ENCODE measurements around the gene ANKRD28. TPM values are rescaled to one million over a fixed set of nuclear protein-coding genes. Genes with fewer than 3 reads are reported as not detected.

The ANKRD28 gene
- total and polyA plus RNA-seq, 2 of the 8 experiments (the other 6 are each of a cell fraction or from before 2014, with no cell fraction given) = 39.1 to 61.7 TPM

- Histone ChIP-seq H2BK20ac (ENCODE audit: low read length) (no peak overlapping the region), H3K23ac (ENCODE audit: insufficient read length) (no peak overlapping the region), H3K27ac (ENCODE audit: low read depth, low read length) (no peak overlapping the region), H2BK12ac (ENCODE audit: low read depth, low read length) (no peak overlapping the region), H4K5ac (ENCODE audit: insufficient read length, low read depth, low read length) (no peak overlapping the region), H2BK120ac (replicated peaks; ENCODE audit: low read depth, low read length) (no peak overlapping the region), H2AFZ (ENCODE audit: low read length) (no peak overlapping the region), H3K9me3 (ENCODE audit: insufficient read depth in 2 of 2, low read depth in 1 of 2, low read length in 1 of 2) (peaks cover 9 to 12% of the 10 kb centered on the region in 2 experiments; a peak in 3 of 4 replicates), H3K14ac (ENCODE audit: insufficient read length) (no peak overlapping the region), H3K56ac (replicated peaks; ENCODE audit: insufficient read length, low read depth, low read length) (no peak overlapping the region), H3K4ac (replicated peaks; ENCODE audit: insufficient read length, low read depth, low read length) (no peak overlapping the region), H4K8ac (ENCODE audit: extremely low read depth, insufficient read depth, low read length) (no peak overlapping the region), H3K4me3 (ENCODE audit: extremely low read depth in 1 of 4, insufficient read depth in 2 of 4, low read depth in 3 of 4, low read length in 4 of 4) (no peak overlapping the region), H3K36me3 (ENCODE audit: control insufficient read depth in 2 of 4, insufficient read depth in 4 of 4, low read length in 3 of 4) (no peaks in the 10 kb centered on the region), H3K4me2 (ENCODE audit: insufficient read depth in 1 of 2, low read depth in 2 of 2, low read length in 2 of 2) (no peak overlapping the region), H2BK15ac (ENCODE audit: low read length) (no peak overlapping the region), H4K20me1 (replicated peaks in 1 of 2; ENCODE audit: control insufficient read depth in 1 of 2, insufficient read depth in 2 of 2, low read length in 2 of 2) (no peaks in the 10 kb centered on the region), H3K27me3 (replicated peaks in 1 of 4; ENCODE audit: control insufficient read depth in 3 of 4, extremely low read depth in 1 of 4, insufficient read depth in 3 of 4, low read length in 3 of 4) (no peaks in the 10 kb centered on the region), H3K9ac (replicated peaks in 1 of 4; ENCODE audit: extremely low read depth in 1 of 4, low read depth in 3 of 4, low read length in 3 of 4) (no peak overlapping the region), H3K18ac (ENCODE audit: extremely low read depth, low read length) (no peak overlapping the region), H3K79me2 (ENCODE audit: control insufficient read depth in 1 of 2, insufficient read depth in 2 of 2, low read length in 2 of 2) (no peaks in the 10 kb centered on the region), H3K79me1 (ENCODE audit: low read depth, low read length) (peaks cover 3% of the 10 kb centered on the region; the same call in 1 of the 2 replicates), H3K23me2 (ENCODE audit: low read depth, low read length) (no peaks in the 10 kb centered on the region), H2BK5ac (ENCODE audit: low read depth, low read length) (no peak overlapping the region), H3K4me1 (replicated peaks in 1 of 4; ENCODE audit: control insufficient read depth in 3 of 4, insufficient read depth in 4 of 4, low read length in 3 of 4) (no peaks in the 10 kb centered on the region; a peak in 1 of 7 replicates), H2AK5ac (ENCODE audit: low read depth, low read length) (no peak overlapping the region), H4K91ac (replicated peaks; ENCODE audit: insufficient read length, low read length) (no peak overlapping the region)
- WGBS, 2 experiments (ENCODE audit: extremely low coverage in 1 of 2, insufficient coverage in 1 of 2, insufficient read length in 1 of 2, insufficient replicate concordance in 2 of 2, low coverage in 1 of 2, low lambda C conversion rate in 2 of 2, missing lambda C conversion rate in 1 of 2) = 88% methylated on average over 4 of the region's 4 CpGs; no CpG with 5 or more reads in 1 of the 2 experiments
- POLR2A ChIA-PET (ENCODE audit: partially characterized antibody) = interaction anchor here (0.6 kb wide), 1 partner anchor 20 kb away, joined by 3 read pairs; no protein-coding TSS in a partner anchor
- FAIRE-seq = no peak
- CTCF ChIA-PET (ENCODE audit: partially characterized antibody) = interaction anchor here (0.7 to 1.3 kb wide), 2 partner anchors 27 to 170 kb away, joined by 3 read pairs; no protein-coding TSS in a partner anchor
- no peak for DNase-seq (ENCODE audit: low read depth in 1 of 2, low spot score in 2 of 2)
- TF ChIP-seq CTBP2 (IDR thresholded peaks at IDR 0.05; ENCODE audit: borderline replicate concordance, insufficient read depth, insufficient read length, low read length) (no peak), ASH2L (IDR thresholded peaks at IDR 0.05; ENCODE audit: low read length) (no peak), KDM4A (IDR thresholded peaks at IDR 0.05; ENCODE audit: low read depth, low read length, severe bottlenecking) (no peak), JUND (IDR thresholded peaks at IDR 0.05; ENCODE audit: low read length) (no peak), TEAD4 (IDR thresholded peaks at IDR 0.05; ENCODE audit: low read depth, low read length) (no peak), RBBP5 (IDR thresholded peaks at IDR 0.05; ENCODE audit: borderline replicate concordance, low read depth, low read length) (no peak), ZNF274 (IDR thresholded peaks at IDR 0.05; ENCODE audit: borderline replicate concordance, extremely low read depth, low read length) (no peak), EGR1 (IDR thresholded peaks at IDR 0.05; ENCODE audit: borderline replicate concordance, low read depth, low read length) (no peak), ATF3 (IDR thresholded peaks at IDR 0.05; ENCODE audit: insufficient read depth, low read depth, low read length) (no peak), USF2 (IDR thresholded peaks at IDR 0.05; ENCODE audit: low read length) (no peak)
These were observed 174.0 kb downstream of the ANKRD28 start for GRCh38 chr3:15623535-15624440.
